HepG2 (cell line): ENCODE measurements around the gene ATAD3A. TPM values are rescaled to one million over a fixed set of nuclear protein-coding genes. Genes with fewer than 3 reads are reported as not detected.
A peak's percentile ranks its signal among the peaks of the same experiment; 100 is the strongest.

Experiments
- BRD4 ChIP-seq: sonication (generic); formaldehyde crosslinking; IDR thresholded peaks from 2 replicates; pipeline ENCODE4 v1.4.0; 2020; ENCODE audit warnings: missing genetic modification reagents
- FOSL2 ChIP-seq: sonication (generic); formaldehyde crosslinking; IDR thresholded peaks from 2 replicates; pipeline ENCODE4 v1.4.0; 2020; ENCODE audit warnings: missing genetic modification reagents
- HNRNPLL ChIP-seq: fragments of 200-400 bp; formaldehyde crosslinking; IDR thresholded peaks from 2 replicates; pipeline ENCODE4 v1.6.1; 2017; ENCODE audit warnings: mild to moderate bottlenecking, low read depth, low read length; ENCODE audit not compliant: poor library complexity, severe bottlenecking
- JUN ChIP-seq: sonication (generic); formaldehyde crosslinking; IDR thresholded peaks from 2 replicates; pipeline ENCODE4 v1.4.0; 2020; ENCODE audit warnings: mild to moderate bottlenecking, missing genetic modification reagents
- SAFB2 ChIP-seq: sonication (generic); formaldehyde crosslinking; IDR thresholded peaks from 2 replicates; pipeline ENCODE4 v1.5.1; 2020; ENCODE audit warnings: missing genetic modification reagents, low read depth, mild to moderate bottlenecking, borderline replicate concordance
- YEATS4 ChIP-seq: sonication (generic); formaldehyde crosslinking; IDR thresholded peaks from 2 replicates; pipeline ENCODE4 v1.4.0; 2020; ENCODE audit warnings: missing genetic modification reagents, borderline replicate concordance
- ZBTB42 ChIP-seq: sonication (generic); formaldehyde crosslinking; IDR thresholded peaks from 2 replicates; pipeline ENCODE4 v1.5.0; 2020; ENCODE audit warnings: mild to moderate bottlenecking, missing genetic modification reagents
- ZC3H13 ChIP-seq: sonication (generic); formaldehyde crosslinking; IDR thresholded peaks from 2 replicates; pipeline ENCODE4 v1.8.1; 2023; ENCODE audit warnings: mild to moderate bottlenecking, missing genetic modification reagents, moderate library complexity
- ZFP36 ChIP-seq: fragments of 150-350 bp; IDR thresholded peaks from 2 replicates; pipeline ENCODE4 v1.6.1; 2018; ENCODE audit warnings: borderline replicate concordance, low read length, low read depth; ENCODE audit not compliant: partially characterized antibody
- ZNF317 ChIP-seq: sonication (generic); formaldehyde crosslinking; IDR thresholded peaks from 2 replicates; pipeline ENCODE4 v1.5.0; 2020; ENCODE audit warnings: mild to moderate bottlenecking, missing genetic modification reagents
- ZNF501 ChIP-seq: sonication (generic); formaldehyde crosslinking; IDR thresholded peaks from 2 replicates; pipeline ENCODE4 v1.5.1; 2020; ENCODE audit warnings: mild to moderate bottlenecking, moderate library complexity, missing genetic modification reagents
- ZNF556 ChIP-seq: sonication (generic); formaldehyde crosslinking; IDR thresholded peaks from 2 replicates; pipeline ENCODE4 v1.4.0; 2020; ENCODE audit warnings: mild to moderate bottlenecking, missing genetic modification reagents, borderline replicate concordance
- polyA plus RNA-seq, 8 experiments: library from polyadenylated mRNA; depleted of rRNA in 3 of 8; stranded (reverse) in 7 of 8; unstranded in 1 of 8; fragments of >200 nt; fragmentation: Illumina TruSeq in 4 of 8; extraction: Trizol in 4 of 8; gene quantifications; 2 replicates each; pipeline versions ENCODE4 v1.2.1 to v1.2.3, GENCODE V29; 2011 to 2016; ENCODE audit warnings: low read depth in 4 of 8, missing spikeins in 1 of 8, mixed read lengths in 1 of 8; ENCODE audit not compliant: insufficient read depth in 1 of 8
- total RNA-seq, 5 experiments: library from RNA; depleted of rRNA; stranded (reverse); fragments of >200 nt; fragmentation: Illumina TruSeq; extraction: Trizol; gene quantifications; 2 replicates each; pipeline ENCODE4 v1.2.3, GENCODE V29; 2016; ENCODE audit warnings: low read depth in 1 of 5
- TF ChIP-seq, protein P1 (sequence below): sonication (generic); formaldehyde crosslinking; IDR thresholded peaks from 2 replicates; pipeline ENCODE4 v1.5.1; 2020; ENCODE audit warnings: mild to moderate bottlenecking, missing genetic modification reagents, borderline replicate concordance
- TF ChIP-seq, protein P2 (sequence below): IDR thresholded peaks from 2 replicates; pipeline ENCODE4 v1.6.1; 2016; ENCODE audit warnings: low read depth, borderline replicate concordance
- TF ChIP-seq, protein P3 (sequence below): sonication (generic); formaldehyde crosslinking; IDR thresholded peaks from 2 replicates; pipeline ENCODE4 v1.4.0; 2020; ENCODE audit warnings: missing genetic modification reagents
- TF ChIP-seq, protein P4 (sequence below): sonication (generic); formaldehyde crosslinking; IDR thresholded peaks from 2 replicates; pipeline ENCODE4 v1.9.0; 2021; ENCODE audit warnings: missing genetic modification reagents, mild to moderate bottlenecking, borderline replicate concordance
- TF ChIP-seq, protein P5 (sequence below): sonication (generic); formaldehyde crosslinking; IDR thresholded peaks from 2 replicates; pipeline ENCODE4 v1.5.1; 2020; ENCODE audit warnings: mild to moderate bottlenecking, missing genetic modification reagents

The ATAD3A gene
- total and polyA plus RNA-seq, 2 of the 13 experiments (the other 11 are each of a cell fraction or from before 2014, with no cell fraction given) = 10.6 to 49.0 TPM

DNA sequence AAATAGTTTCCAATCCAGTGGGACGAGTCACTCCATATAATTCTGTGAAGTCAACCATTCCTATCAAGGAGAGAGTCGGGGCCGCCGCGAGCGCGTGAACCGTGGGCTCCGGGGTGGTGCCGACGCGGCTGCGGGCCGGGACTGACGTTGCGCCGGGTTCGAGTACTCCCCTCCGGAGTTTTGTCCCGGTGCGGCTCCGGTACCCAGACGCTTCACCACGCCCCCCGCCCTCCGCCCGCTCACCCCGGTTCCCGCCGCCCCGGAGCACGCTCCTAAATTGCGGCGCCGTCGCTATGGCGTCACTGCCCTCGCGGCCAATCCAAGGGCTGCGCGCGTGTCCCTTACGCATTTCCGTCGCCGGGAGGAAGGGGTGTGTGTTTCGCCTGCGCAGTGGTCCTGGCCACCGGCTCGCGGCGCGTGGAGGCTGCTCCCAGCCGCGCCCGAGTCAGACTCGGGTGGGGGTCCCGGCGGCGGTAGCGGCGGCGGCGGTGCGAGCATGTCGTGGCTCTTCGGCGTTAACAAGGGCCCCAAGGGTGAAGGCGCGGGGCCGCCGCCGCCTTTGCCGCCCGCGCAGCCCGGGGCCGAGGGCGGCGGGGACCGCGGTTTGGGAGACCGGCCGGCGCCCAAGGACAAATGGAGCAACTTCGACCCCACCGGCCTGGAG, 40.4 kb upstream of the ATAD3A start, which contains the start of gene ATAD3B (continued):
- TF ChIP-seq, protein P1, sequence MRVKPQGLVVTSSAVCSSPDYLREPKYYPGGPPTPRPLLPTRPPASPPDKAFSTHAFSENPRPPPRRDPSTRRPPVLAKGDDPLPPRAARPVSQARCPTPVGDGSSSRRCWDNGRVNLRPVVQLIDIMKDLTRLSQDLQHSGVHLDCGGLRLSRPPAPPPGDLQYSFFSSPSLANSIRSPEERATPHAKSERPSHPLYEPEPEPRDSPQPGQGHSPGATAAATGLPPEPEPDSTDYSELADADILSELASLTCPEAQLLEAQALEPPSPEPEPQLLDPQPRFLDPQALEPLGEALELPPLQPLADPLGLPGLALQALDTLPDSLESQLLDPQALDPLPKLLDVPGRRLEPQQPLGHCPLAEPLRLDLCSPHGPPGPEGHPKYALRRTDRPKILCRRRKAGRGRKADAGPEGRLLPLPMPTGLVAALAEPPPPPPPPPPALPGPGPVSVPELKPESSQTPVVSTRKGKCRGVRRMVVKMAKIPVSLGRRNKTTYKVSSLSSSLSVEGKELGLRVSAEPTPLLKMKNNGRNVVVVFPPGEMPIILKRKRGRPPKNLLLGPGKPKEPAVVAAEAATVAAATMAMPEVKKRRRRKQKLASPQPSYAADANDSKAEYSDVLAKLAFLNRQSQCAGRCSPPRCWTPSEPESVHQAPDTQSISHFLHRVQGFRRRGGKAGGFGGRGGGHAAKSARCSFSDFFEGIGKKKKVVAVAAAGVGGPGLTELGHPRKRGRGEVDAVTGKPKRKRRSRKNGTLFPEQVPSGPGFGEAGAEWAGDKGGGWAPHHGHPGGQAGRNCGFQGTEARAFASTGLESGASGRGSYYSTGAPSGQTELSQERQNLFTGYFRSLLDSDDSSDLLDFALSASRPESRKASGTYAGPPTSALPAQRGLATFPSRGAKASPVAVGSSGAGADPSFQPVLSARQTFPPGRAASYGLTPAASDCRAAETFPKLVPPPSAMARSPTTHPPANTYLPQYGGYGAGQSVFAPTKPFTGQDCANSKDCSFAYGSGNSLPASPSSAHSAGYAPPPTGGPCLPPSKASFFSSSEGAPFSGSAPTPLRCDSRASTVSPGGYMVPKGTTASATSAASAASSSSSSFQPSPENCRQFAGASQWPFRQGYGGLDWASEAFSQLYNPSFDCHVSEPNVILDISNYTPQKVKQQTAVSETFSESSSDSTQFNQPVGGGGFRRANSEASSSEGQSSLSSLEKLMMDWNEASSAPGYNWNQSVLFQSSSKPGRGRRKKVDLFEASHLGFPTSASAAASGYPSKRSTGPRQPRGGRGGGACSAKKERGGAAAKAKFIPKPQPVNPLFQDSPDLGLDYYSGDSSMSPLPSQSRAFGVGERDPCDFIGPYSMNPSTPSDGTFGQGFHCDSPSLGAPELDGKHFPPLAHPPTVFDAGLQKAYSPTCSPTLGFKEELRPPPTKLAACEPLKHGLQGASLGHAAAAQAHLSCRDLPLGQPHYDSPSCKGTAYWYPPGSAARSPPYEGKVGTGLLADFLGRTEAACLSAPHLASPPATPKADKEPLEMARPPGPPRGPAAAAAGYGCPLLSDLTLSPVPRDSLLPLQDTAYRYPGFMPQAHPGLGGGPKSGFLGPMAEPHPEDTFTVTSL (CRISPR knock-in tag) = no peak
- TF ChIP-seq HNRNPLL = peak; percentile 55
- TF ChIP-seq BRD4 (CRISPR knock-in tag) = no peak
- TF ChIP-seq YEATS4 (CRISPR knock-in tag) = 0 out of 2 replicates have a peak, but pooled peaks have one; percentile 72
- TF ChIP-seq, protein P2, sequence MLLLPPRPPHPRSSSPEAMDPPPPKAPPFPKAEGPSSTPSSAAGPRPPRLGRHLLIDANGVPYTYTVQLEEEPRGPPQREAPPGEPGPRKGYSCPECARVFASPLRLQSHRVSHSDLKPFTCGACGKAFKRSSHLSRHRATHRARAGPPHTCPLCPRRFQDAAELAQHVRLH (CRISPR knock-in tag) = peak; percentile 35; the same call in 1 of the 2 replicates
- no peak for TF ChIP-seq ZBTB42 (CRISPR knock-in tag)
- no peak; the same call in 1 of the 2 replicates for TF ChIP-seq ZNF556 (CRISPR knock-in tag)
- TF ChIP-seq, protein P3, sequence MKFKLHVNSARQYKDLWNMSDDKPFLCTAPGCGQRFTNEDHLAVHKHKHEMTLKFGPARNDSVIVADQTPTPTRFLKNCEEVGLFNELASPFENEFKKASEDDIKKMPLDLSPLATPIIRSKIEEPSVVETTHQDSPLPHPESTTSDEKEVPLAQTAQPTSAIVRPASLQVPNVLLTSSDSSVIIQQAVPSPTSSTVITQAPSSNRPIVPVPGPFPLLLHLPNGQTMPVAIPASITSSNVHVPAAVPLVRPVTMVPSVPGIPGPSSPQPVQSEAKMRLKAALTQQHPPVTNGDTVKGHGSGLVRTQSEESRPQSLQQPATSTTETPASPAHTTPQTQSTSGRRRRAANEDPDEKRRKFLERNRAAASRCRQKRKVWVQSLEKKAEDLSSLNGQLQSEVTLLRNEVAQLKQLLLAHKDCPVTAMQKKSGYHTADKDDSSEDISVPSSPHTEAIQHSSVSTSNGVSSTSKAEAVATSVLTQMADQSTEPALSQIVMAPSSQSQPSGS = peak; percentile 43; the same call in 1 of the 2 replicates
- peak; percentile 74; the same call in 1 of the 2 replicates for TF ChIP-seq ZC3H13
- TF ChIP-seq FOSL2 (CRISPR knock-in tag) = peak; percentile 66; the same call in 1 of the 2 replicates
- no peak for TF ChIP-seq SAFB2
- TF ChIP-seq, protein P4, sequence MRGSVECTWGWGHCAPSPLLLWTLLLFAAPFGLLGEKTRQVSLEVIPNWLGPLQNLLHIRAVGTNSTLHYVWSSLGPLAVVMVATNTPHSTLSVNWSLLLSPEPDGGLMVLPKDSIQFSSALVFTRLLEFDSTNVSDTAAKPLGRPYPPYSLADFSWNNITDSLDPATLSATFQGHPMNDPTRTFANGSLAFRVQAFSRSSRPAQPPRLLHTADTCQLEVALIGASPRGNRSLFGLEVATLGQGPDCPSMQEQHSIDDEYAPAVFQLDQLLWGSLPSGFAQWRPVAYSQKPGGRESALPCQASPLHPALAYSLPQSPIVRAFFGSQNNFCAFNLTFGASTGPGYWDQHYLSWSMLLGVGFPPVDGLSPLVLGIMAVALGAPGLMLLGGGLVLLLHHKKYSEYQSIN = no peak
- TF ChIP-seq JUN = no peak
- 0 out of 2 replicates have a peak, but pooled peaks have one; percentile 50 for TF ChIP-seq ZNF501
- TF ChIP-seq, protein P5, sequence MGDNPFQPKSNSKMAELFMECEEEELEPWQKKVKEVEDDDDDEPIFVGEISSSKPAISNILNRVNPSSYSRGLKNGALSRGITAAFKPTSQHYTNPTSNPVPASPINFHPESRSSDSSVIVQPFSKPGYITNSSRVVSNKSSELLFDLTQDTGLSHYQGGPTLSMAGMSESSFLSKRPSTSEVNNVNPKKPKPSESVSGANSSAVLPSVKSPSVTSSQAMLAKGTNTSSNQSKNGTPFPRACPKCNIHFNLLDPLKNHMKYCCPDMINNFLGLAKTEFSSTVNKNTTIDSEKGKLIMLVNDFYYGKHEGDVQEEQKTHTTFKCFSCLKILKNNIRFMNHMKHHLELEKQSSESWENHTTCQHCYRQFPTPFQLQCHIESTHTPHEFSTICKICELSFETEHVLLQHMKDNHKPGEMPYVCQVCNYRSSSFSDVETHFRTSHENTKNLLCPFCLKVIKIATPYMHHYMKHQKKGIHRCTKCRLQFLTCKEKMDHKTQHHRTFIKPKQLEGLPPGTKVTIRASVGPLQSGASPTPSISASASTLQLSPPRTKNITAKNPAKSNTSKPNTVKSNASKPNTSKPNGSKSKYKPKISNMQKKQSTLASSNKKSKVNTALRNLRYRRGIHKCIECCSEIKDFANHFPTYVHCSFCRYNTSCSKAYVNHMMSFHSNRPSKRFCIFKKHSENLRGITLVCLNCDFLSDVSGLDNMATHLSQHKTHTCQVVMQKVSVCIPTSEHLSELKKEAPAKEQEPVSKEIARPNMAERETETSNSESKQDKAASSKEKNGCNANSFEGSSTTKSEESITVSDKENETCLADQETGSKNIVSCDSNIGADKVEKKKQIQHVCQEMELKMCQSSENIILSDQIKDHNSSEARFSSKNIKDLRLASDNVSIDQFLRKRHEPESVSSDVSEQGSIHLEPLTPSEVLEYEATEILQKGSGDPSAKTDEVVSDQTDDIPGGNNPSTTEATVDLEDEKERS (CRISPR knock-in tag) = no peak
- peak; percentile 75 for TF ChIP-seq ZNF317 (CRISPR knock-in tag)
- no peak for TF ChIP-seq ZFP36
